Ureter (tissue), 1 donor: Measurements from ENCODE around the gene ZNF622. TPM values are rescaled to one million over a fixed set of nuclear protein-coding genes. Genes with fewer than 3 reads are reported as not detected.

ENCODE experiments used
- DNase-seq: peaks from one replicate; pipeline ENCODE4 v3.0.0-alpha.2; 2020; ENCODE audit warnings: low spot score
- total RNA-seq: library from RNA; stranded (reverse); gene quantifications from one replicate; pipeline ENCODE4 v1.2.4, GENCODE V29; 2023
- donor health status: DM: yes; HTN: yes; CAD: no.

Gene ZNF622, protein sequence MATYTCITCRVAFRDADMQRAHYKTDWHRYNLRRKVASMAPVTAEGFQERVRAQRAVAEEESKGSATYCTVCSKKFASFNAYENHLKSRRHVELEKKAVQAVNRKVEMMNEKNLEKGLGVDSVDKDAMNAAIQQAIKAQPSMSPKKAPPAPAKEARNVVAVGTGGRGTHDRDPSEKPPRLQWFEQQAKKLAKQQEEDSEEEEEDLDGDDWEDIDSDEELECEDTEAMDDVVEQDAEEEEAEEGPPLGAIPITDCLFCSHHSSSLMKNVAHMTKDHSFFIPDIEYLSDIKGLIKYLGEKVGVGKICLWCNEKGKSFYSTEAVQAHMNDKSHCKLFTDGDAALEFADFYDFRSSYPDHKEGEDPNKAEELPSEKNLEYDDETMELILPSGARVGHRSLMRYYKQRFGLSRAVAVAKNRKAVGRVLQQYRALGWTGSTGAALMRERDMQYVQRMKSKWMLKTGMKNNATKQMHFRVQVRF
- total RNA-seq: 20.8 TPM

- peak; percentile 93 for DNase-seq
Observed at GRCh38 chr5:16465544-16466432, at the start of gene ZNF622. TSS of gene ZNF622 (minus strand) at chr5:16465800. CDS start at chr5:16465665, 135 bp downstream.

- no peak for DNase-seq
Observed at GRCh38 chr5:16510098-16510497, 44.5 kb upstream of the ZNF622 start.

DNA sequence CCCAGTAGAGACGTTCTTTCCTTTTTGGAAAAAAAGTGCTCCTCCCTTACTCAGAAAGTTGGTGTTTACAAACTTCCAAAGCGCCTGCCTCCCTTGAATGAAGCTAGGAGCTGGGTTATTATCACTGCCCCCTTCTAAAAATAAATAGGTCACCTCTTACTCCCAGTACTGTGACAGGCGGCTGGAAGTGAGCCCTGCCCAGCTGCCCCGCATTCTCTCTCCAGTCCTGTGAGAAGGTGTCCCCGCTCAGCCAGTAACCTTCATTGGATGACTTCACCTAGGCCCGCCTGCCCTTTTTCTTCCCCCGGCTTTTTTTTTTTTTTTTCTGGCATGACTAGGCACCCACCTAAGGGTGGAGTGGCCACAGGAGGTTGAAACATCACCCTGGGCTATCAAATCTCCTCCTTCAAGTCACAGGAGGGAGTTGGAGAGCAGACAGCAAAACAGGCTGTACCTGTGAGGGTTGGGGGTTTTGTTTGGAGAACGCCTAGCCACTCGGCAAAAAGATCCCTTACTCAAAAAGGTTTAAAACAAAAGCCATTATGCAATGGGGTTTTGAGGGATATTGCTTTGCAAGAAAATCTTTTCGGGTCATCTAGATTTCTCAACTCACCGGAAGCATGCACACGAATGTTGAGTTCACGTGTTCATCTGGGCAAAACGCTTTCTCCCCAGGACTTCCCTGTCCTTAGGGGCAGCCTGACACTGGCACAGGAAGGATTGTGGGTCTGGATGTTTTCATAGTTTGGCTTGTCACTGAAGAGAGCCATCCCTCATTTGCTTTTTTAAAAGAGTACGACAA is 43.3 kb upstream of the ZNF622 start:
- no peak for DNase-seq

GRCh38 chr5:16507716-16508115 is 42.1 kb upstream of the ZNF622 start:
- DNase-seq: no peak

DNA sequence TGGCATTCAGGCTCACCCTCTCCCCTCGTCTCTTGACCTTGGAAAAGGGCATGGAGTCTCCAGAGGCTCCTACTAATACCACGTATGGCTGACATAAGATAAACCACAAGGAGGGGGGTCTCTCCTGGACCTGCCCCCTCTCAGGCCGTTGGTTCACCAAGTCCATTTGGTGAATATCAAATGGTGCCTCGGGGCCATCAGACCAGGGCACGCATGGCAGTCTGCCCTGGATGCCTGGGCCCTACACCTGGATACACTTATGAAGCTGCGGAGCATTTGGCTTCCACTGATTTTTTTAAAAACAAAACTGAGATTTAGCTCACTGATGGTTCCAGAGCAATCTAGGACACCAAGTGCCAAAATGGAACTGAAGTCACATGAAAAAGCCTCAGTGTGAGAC is 40.3 kb upstream of the ZNF622 start:
- no peak for DNase-seq

- no peak for DNase-seq
Observed at GRCh38 chr5:16505140-16505891, 39.7 kb upstream of the ZNF622 start.

- DNase-seq: no peak
Observed at GRCh38 chr5:16504571-16504970, 39.0 kb upstream of the ZNF622 start.

DNA sequence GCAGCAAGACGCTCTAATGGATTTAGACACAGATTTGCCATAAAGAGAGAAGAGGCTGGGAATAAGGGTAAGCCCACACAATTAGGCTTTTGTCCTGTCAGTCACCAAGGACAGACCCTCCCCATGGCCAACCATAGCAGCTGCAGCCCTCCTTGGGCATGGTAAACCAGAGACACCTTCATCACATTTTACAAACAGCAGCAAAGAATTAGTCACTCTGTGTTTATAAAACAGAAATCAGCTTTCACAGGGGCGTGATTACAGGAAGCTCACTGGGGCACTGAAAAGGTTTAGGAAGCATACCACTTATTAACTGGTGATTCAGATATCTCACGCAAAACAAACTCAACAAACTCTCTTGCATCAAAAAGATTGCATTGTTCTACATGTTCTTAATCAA is 37.3 kb upstream of the ZNF622 start:
- DNase-seq: no peak

DNA sequence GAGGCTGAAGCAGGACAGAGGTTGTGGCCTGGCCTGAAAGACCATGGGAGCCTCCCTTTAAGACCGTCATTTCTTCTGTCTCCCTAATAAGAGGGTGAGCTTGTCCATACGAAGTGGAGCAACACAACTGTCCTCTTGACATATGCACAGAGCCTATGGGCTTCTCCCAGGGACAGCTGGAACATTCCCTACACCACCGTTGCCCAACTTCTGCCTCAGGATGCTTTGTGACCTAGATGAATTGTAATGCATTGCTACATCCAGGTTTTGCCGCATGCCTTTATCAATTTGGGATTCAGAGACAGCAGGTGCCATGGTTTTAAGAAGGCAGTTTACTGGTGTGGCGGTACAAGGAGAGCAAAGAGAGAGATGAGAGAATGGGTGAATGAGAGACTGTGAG is 34.4 kb upstream of the ZNF622 start:
- DNase-seq: no peak

DNA sequence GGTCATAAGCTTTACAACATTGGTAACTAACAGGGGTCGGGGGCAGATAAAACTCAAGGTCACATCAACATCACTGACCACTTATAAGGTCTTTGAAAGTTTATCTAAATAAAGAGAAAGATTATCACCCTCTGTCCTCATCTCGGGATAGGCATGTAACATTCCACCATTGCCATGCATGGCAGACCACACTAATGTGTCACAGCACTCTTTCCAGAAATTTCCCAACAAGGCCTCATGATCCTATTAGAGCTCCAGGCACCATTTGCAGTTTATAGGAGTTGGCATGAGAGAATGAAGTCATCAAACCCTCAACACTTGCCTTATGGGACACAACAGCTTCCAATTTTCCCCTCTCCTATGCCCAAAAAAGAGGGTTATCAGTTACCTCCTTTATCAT is 31.9 kb upstream of the ZNF622 start:
- DNase-seq: no peak

DNA sequence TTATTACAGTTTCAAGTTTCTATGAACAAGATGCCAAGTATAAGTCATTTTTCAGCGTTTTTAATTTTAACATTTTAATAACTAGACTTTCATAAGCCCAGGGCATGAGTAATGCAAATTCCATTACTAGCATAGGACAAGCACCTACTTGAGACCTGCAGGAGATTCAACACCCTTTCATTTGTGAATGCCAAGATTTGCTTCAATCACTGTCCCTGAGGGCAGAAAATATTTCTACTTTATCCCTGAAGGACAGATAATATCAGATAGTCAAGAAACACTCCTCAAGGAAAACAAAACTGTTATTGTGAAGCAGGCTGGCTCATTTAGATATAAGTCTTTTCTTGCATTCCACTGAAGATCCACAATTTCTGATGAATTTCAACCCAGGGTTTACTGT is 27.7 kb upstream of the ZNF622 start:
- DNase-seq: no peak

GRCh38 chr5:16492398-16493140 is 27.0 kb upstream of the ZNF622 start:
- no peak for DNase-seq

DNA sequence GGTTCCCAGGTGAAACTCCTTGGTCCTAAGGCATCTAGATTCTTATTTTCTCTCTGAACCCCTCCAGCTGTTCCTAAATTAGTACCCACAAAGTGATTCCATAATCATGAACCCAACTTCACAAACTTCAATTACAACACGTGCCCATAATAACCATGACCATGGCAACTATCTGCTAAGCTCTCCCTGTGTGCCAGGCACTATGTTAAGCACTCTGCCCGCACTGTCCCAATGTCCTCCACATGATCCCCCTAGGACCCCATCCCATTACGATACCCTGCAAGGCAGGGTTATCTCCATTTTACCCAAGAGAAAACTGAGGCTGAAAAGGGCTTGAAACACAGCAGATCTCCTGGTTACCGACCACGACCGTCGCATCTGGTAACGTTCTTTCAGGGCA is 25.3 kb upstream of the ZNF622 start:
- DNase-seq: no peak

- DNase-seq: no peak
Observed at GRCh38 chr5:16489322-16489791, 23.8 kb upstream of the ZNF622 start.

GRCh38 chr5:16487456-16487855 is 21.9 kb upstream of the ZNF622 start:
- no peak for DNase-seq

- DNase-seq: no peak
Observed at GRCh38 chr5:16486711-16487111, 21.1 kb upstream of the ZNF622 start.

DNA sequence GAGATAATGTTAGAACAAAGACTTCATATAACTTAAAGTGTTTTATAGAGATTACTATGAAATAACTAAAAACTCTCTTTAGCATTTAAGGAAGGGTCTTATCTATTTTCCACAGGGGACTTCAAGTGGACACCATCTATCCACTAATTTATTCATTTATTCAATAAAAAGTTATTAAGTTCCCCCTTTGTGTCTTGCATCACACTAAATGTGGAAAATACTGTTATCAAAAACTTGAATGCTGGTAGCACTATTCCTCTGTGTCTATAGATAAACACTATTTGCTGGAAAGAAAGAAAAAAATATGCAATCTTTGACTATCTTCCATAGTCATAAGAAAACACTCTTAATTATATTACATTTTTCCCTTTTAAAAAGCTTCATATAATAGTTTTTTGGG is 20.1 kb upstream of the ZNF622 start:
- no peak for DNase-seq

- no peak for DNase-seq
Observed at GRCh38 chr5:16484081-16484480, 18.5 kb upstream of the ZNF622 start.

GRCh38 chr5:16483361-16483760 is 17.8 kb upstream of the ZNF622 start:
- DNase-seq: no peak

- DNase-seq: no peak
Observed at GRCh38 chr5:16482891-16483290, 17.3 kb upstream of the ZNF622 start.
